ENCODE results near the gene GTF2A1. TPM values are rescaled to one million over a fixed set of nuclear protein-coding genes. Genes with fewer than 3 reads are reported as not detected.

Gene GTF2A1
- total RNA-seq, 1 donor from 2014 or later: 21.7 TPM

DNA sequence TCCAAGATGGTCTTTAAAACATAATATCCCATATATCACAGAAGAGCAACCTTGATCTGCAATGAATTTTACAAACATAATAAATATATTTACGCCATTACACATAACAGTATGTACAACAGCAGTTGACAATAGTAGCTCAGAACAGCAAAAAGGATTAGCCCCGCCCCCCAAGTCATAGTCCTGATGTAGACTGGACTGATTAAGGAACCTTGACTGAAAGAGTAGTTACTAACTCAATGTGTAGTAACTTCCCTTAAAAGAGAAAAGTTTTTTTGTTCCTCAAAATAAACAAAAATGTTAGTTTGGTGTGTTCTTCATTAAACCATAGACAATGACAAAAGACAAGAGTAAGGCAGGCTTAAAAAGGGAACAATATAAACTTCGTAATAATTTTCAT, 44.5 kb downstream of the GTF2A1 start:
- no peak for ATAC-seq

DNA sequence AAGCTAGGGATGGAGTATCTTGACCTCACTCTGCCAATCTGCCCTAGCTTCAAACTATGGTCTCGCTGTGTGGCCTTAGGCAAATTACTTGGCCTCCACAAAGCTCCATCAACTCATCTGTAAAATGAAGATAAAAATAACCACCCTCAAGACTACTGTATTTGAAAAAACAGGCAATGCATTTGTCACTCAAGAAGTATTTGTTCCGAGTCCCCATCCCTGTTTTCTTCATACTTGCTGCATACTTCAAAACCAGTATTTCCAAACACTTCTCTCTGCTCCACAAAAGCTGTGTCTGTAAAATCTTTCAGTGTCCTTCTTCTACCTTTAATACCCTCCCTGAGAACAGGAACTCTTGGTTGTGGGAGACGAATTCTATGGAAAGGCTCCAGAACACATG, 47.9 kb downstream of the GTF2A1 start:
- no peak for ATAC-seq

DNA sequence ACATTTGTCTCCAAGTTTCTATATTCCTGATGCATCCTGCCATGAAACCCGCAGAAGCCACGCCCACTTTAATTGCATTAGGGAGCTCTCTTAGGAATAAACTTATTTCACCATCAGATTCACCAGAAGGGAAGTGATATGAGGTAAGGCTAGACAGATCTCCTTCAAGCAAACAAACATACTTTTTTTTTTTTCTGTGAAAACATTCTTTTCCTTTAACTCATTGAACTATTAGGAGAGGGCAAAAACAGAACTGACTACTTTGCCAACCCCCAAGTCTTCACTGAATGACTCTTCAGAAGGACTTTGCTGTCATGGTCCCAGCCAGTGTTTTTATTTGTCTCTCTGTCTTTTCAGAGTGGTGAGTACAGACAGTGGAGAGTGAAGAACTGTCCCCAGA, 48.4 kb downstream of the GTF2A1 start:
- ATAC-seq: no peak

DNA sequence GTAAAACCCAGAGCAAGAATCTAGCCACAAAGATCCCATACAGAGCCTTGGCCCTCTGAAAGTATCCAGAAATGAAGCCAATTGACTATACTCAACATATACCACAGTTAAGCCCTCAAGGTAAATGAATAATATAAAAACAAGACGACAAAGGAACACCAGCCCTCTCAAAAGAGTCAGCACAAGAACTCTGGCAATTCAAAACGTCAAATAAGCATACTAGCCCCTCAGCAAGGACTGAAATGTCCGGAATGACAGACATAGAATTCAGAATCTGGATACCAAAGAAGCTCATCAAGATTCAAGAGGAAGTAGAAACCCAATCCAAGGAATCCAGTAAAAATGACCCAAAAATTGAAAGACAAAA, 49.9 kb downstream of the GTF2A1 start:
- no peak for ATAC-seq

DNA sequence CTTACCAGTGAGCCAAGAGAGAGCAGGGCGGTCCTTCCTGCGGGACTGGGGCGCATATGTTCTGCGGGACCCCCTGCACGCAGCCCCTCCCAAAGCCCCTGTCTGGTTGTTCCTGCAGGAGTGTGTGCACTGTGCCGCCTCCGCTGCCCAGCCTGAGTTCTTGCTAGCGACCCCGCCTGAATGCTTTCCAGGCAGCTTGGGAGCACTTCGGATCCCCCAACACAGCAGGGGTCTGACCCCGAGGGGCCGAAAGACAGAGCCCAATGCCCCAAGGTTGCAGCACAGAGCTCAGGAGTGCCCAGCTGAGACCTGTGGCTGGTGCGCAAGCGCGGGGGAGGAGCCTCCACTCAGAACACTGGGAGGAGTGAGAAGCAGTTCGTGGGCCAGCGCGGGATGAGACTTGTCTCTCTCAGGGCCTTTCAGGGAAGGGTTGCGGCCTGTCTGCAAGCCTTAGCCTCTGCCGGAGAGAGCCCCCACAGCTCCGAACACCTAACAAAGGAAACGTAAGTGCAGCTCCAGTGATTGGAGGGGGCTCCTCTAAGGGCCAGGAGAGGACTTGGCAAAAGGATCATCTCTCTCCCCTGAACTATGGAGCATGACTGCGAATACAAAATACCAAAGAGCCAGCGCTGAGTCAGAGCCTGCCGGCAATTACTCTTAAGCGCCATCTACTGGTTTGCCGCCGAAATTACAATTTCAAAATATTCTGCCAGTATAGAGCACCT, 50.5 kb downstream of the GTF2A1 start:
- peak; percentile 99 for ATAC-seq

DNA sequence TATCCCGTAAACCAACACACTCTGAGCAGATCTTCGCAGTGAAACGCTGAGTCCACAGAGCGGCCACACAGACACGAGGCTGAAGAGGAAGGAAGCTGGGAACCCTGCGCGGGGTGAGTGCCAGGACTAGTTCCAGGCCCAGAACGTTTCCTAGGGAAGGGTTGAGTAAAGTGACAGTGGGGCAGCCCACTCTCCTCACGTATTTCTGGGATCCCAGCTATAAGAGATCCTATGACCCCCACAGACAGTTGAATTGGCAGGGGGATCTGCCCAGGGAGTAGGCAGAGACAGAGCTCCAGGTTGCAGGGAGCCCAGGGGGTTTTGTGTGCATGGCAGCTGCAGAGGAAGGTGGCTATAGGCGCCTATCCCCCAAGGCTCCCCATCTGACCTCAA, 51.1 kb downstream of the GTF2A1 start:
- peak; percentile 31 for ATAC-seq

DNA sequence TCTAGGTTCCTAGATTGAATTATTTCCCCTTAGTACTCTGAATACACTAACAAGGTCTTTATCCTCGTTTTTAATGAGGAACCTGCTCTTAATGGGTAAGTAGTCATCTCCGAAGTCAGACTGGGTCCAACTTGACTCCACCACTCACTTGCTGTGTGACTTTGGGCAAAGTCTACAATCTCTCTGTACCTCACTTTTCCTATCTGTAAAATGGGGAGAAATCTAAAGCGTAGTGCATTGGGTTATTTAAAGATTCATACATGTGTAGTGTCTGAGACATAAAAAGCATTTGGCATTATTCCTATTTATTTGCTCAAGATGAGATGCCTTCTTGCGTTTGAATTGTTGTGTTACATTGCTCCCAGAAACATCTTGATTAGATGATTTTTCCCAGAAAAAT, 51.5 kb downstream of the GTF2A1 start:
- no peak for ATAC-seq

DNA sequence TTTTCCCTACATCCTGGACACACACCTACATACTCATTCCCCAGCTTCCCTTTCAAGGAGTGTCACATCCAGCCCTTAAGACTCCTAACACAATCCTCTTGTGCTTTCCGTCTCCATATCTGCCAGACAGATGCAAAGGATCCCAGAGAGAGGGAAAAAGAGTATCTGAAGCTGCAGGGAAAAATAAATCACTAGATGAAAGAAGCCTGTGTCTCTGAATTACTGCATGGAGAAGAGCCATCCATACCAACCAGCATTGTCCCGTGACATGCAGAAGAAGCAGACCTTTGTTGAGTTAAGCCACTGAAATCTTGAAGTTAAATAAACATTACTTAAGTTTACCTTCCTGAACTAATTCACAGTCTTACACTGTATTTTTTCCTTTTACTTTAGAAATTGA, 54.6 kb downstream of the GTF2A1 start:
- no peak for ATAC-seq

DNA sequence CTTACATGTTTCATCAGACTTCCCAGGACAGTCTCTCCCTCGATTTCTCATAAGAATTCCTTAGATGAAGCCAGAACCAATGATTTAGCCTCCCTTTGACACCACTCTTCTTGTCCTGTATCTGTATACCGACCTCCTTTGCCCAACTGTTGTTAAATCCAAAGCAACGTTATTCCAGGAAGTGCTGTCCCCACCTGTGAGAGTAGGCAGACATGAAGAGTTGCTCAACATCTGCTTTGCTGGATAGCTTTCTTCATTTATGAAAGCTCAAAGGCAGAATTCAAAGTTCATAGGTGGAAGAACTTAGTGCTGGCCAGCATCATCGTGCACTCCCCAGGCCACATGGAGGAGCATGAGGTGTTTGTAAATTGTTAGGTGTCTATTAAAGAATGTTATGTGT, 55.6 kb downstream of the GTF2A1 start:
- no peak for ATAC-seq

DNA sequence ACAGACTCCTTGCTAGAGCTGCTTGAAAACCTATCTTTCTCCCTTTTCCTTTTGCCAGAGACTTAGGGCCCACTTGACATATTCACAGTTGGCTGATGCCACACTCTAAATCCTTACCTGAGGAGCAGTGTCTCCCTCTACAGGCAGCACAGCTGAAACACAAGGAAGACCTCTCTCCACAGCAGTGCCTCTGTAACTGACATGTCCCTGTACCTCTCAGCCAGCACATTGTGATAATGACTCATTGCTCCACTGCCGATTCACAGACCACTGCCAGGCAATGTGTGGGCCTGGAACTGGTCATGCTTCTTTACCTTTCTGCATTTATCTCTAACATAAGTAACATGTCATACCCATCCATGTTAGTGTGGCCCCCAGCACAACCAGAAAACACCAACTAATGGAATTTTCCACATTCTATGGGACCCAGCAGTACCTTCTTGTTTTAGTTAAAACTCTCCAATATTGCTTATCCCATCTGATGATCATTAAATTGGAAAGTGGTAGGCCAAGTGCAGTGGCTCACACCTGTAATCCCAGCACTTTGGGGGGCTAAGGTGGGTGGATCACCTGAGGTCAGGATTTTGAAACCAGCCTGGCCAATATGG, 56.5 kb downstream of the GTF2A1 start:
- peak; percentile 94 for ATAC-seq

DNA sequence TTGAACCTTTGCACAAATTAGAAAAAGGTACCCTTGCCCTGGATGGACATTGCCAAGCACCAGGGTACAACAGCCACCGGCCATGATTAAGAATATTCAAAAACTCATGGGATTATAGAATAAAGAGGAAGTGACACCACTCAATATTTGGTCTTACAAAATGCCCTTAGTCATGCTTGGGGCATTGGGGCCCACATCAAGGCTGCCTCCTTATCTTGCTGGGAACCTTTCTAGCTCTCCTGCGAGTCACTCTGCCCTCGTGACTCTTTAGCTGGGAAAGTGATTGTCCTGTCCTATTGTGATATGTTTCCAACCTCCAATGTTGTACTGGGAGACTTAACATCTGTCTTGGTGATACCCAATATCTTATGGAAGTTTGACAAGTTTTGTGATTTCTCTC, 57.8 kb downstream of the GTF2A1 start:
- no peak for ATAC-seq

DNA sequence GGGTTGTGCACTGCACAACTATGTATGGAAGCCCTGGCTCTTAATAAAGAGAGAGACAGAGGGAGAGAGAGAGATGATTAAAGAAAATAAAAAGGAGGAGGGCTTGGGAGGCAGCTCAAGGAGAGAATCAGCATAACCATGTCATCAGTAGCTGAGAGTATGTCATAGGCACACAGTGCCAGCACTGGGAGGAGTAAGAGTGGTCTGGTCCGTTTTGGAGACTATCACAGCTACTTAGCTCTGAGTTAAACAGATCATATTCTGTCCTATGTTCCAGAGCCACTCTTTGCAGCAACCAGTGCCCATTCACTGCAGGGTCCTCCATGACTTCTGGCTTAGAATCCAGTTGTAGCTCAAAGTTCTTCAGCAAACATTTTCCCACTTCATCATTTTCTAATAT, 59.0 kb downstream of the GTF2A1 start:
- no peak for ATAC-seq

DNA sequence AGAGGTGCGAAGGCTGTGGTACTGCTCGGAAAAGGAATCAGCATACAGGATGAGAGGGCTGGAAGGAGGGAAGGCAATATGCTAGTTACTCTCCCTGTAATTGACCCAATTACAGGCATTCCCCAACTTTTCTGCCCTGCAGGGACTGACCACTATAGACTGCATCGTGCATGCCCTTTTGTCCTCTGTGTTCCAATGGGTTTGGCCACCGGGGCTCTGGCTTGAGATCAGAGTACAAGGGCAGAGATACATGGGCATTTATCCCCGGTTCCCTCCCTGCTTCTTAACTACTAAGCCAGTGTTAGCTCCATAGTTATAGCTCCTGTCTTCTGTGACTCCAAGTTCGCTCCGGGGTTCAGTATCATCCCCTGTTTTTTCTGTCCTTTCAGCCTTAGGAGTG, 59.7 kb downstream of the GTF2A1 start:
- ATAC-seq: no peak

DNA sequence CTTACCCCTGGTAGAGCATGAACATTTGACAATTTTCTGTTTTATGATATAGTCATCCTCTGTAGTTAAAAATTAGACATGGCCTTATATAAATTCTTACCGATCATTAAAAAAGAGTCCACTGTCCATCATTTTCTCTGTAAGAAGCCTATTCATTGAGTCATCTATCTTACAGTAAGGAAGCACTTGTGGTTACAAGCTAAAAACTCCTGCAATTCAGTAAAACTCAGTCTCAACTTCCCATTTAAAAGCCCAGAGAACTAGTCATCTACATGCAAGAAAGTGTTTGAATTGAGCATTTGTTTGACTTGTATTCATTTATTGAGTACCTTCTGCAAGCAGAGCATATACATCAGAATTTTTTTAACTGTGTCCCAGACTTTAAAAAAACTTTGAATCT, 63.3 kb downstream of the GTF2A1 start:
- ATAC-seq: no peak

DNA sequence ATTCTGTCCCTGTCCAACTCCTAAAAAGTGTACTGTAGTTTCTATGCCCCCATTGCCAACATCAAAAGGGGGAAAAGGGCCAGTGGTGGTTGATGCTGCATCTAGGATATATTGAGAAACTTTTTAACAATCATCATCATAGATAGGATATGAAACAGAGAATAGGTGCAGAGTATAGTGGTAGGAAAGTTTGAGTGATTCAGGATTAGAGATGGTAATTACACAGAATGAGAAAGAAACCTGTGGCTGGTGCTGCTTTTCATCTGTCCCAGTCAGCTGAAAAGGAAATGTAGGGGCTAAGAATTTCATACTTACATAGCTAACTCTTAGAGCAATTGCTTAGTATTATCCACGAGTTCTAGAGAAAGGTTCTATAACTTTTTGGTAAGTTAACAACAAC, 67.6 kb downstream of the GTF2A1 start:
- no peak for ATAC-seq

DNA sequence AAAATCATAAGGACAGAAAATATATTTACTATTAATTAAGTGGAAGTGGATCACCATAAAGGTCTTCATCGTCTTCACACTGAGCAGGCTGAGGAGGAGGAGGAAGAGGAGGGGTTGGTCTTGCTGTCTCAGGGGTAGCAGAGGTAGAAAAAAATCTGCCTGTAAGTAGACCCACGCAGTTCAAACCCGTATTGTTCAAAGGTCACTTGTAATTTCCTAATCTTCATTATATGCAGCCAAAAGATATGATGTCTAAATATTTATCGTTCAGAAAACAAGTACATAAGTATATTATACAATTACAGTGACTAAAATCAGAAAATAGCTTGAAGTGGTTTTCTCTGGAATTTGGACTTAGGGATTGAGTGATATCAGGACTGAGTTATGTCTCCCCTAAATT, 72.1 kb downstream of the GTF2A1 start:
- ATAC-seq: no peak

DNA sequence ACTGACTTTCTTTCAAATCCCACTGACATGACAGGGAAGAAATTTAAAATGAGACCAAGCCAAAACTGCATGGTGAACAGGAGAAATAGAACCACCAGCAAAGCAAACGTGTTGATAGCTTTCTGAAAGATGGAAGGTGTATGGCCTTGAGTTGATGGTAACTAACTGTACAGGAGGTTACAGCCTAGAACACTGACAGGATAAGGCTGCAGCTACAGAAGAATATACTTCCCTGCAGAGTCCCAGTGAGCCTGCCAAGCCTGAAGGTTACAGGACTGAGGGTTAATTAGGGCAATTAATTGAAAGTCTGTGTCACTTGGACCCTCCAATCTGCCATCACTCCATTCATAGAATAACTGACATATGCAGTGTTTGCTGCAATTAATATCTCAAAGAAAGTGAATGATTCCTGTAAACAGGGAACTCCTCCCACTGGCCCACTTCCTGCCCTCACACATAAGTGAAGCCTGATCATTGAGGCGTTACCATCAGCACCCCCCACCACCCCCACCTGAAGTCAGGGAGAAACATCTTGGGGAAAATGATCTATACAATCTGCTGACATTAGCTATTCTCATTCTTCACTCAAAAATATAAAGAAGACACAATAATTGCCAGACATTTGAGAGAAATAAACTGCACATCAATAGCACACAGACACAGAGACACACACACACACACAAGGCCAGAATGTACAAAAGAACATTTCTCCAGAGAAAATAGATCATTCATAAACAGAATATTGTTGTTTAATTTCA, 73.4 kb downstream of the GTF2A1 start:
- ATAC-seq: no peak

DNA sequence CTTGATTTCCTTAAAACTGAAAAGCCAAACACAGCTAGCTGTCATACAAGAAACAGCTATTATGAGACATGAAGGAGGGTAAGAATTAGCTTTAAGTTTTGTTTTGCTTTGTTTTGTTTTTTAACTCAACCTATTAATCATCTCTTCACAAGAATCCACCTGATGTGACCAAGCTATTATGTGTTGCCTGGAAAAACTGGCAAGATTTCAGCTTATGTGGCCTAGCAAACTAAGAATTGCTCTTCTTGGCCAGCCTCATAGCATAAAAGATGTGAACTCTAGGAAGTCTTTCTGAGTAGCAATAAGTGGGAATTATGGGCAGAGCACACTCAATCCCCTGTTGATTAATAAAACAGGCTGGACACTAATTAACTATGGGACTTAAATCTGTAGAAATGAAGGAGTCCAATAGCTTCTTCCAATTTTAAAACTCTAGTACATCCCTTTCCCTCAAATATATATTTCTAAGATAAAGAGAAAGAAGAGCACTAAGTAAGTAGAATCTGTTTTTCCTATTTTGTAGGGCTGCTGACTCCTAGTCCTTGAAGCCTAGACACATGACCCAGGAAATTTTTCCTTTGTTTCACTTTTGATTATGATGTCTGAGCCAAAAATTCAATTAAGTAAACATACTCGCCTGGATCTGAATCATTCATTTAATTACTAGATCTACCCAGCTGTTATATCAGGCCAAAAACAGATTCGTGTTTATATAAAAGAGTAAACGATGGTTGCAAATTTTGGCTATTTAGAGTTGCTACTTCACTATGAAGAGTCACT, 75.7 kb downstream of the GTF2A1 start:
- no peak for ATAC-seq

DNA sequence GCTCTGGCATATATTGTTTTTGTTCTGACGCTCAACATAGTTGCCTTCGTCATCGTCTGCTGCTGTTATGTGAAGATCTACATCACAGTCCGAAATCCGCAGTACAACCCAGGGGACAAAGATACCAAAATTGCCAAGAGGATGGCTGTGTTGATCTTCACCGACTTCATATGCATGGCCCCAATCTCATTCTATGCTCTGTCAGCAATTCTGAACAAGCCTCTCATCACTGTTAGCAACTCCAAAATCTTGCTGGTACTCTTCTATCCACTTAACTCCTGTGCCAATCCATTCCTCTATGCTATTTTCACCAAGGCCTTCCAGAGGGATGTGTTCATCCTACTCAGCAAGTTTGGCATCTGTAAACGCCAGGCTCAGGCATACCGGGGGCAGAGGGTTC, 77.0 kb downstream of the GTF2A1 start:
- no peak for ATAC-seq

DNA sequence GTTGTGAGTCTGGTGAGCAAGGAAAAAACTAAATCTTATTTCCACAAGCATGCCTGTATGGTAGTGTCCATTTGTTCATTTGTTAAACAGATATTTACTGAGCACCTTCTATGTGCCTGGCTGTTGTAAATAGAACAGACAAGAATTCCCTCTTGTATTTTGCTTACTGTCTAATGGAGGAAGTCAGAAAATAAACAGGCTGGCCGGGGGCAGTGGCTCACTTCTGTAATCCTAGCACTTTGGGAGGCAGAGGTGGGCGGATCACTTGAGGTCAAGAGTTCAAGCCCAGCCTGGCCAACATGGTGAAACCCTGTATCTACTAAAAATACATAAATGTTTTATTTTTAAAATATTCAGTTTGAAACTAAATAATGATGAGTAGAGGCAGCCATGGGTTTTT, 79.3 kb downstream of the GTF2A1 start:
- ATAC-seq: no peak

DNA sequence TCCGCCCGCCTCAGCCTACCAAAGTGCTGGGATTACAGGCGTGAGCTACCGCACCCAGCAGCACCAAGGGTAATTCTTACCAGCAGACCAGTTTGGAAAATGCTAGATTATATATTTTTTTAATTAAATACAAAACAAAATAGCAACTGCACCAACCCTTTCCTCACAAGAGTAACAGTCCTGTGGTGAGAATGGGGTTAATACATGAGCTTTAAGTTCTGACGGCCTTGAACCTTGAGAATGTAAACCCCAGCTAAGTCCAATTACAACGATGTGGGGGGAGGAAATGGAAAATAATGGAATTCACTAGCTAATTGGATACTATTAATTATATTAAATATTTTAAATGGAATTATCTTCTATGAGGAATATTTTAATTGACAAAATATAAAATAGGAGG, 82.3 kb downstream of the GTF2A1 start:
- no peak for ATAC-seq

DNA sequence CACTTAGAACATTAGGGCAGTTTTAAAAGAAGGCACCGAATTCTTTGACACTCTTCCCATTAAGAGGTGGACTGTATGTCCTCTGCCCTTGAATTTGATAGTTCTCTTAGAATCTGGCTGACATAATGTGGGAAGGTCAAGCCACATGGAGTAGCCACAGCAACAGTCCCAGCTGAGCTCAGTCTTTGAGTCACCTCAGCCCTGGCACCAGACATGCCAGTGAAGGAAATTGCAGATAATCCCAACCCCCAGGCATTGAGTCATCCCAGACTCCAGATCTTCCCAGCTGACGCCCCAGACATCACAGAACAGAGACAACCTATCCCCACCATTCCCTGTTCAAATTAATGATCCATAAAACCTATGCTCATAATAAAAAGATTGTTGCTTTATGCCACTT, 83.4 kb downstream of the GTF2A1 start:
- peak; percentile 48 for ATAC-seq

DNA sequence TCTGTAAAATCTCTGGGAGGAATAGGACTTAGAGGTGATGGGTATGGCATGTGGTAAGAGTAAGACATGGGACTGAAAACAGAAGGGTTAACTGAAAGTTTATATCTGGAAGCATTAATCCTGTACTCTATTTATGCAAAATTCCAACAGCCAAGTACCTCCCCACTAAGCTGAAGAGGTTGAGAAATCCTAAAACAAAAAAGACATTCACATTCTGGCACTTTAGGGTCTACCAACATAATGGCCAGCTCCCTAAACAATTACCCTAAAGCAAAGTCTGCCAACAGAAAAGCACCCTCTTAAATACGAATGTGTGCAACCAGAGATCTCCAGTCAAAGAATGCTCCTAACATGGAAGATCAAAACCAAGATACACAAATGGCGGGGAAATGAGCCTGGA, 87.4 kb downstream of the GTF2A1 start:
- ATAC-seq: no peak
